Measurements from ENCODE around the gene TNFRSF11A.

The TNFRSF11A gene

DNA sequence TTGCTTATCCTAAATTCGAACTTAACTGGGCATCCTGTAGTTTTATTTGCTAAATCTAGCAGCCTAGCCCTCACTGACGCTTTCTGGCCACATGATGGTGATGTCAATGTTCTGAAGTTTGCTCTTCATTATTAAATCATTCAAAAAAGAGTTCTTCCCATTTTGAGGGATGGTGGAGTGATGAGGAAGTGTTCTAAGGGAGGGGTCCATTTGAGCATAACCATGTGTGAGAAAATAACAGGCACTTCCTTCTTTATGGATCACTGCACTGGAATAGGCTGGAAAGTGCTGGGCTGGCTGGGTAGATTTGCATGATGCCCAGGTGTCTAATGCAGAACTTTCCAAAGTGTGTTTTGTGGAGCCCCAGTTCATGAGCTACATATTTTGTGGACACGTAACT is 74.2 kb downstream of the TNFRSF11A start:
- no peak for DNase-seq
- no peaks in the 10 kb centered on the region for H3K4me1 ChIP-seq (ENCODE audit: control insufficient read depth in 1 of 2, insufficient read depth in 2 of 2, low read length in 2 of 2)
- H3K9me3 ChIP-seq (ENCODE audit: insufficient read depth, low read depth, low read length) = no peaks in the 10 kb centered on the region
- H2BK12ac ChIP-seq (ENCODE audit: low read length) = no peak overlapping the region
- no peak overlapping the region for H4K12ac ChIP-seq (ENCODE audit: low read depth, low read length)
- WGBS (ENCODE audit: extremely low coverage, insufficient coverage, insufficient read length) = no CpG with 5 or more reads among the region's 3 CpGs
- no peak overlapping the region for H3K4me3 ChIP-seq (ENCODE audit: low read depth, low read length)
- H2BK120ac ChIP-seq (ENCODE audit: insufficient read depth, low read length, poor library complexity) = no peak overlapping the region
- no peak overlapping the region for H3K9ac ChIP-seq (ENCODE audit: low read length)
- no peak overlapping the region for H3K4ac ChIP-seq (ENCODE audit: low read depth, low read length)
- H3K79me2 ChIP-seq (ENCODE audit: control insufficient read depth, insufficient read depth, low read length, poor library complexity) = no peaks in the 10 kb centered on the region
- H3K27me3 ChIP-seq (ENCODE audit: insufficient read depth, low read length) = no peaks in the 10 kb centered on the region
- H3K36me3 ChIP-seq (ENCODE audit: control insufficient read depth in 1 of 2, insufficient read depth in 2 of 2, low read length in 2 of 2) = no peaks in the 10 kb centered on the region
- H2BK5ac ChIP-seq (ENCODE audit: low read depth, low read length, poor library complexity) = no peak overlapping the region
- H3K18ac ChIP-seq (ENCODE audit: low read length) = no peak overlapping the region
- no peak overlapping the region for H4K8ac ChIP-seq (ENCODE audit: low read depth, low read length)
- H3K14ac ChIP-seq (ENCODE audit: low read length) = no peak overlapping the region
- no peak overlapping the region for H4K91ac ChIP-seq (ENCODE audit: low read depth, low read length)
- no peak overlapping the region for H3K4me2 ChIP-seq (ENCODE audit: low read length)
- no peak overlapping the region for H2AFZ ChIP-seq (ENCODE audit: insufficient read depth, low read length, poor library complexity)
- no peak overlapping the region for H2AK5ac ChIP-seq (ENCODE audit: low read length)
- no peaks in the 10 kb centered on the region for H3K79me1 ChIP-seq (ENCODE audit: low read length)
- H3K27ac ChIP-seq (ENCODE audit: low read depth, low read length) = no peak overlapping the region
- no peak overlapping the region for H3K23ac ChIP-seq (ENCODE audit: low read length)

DNA sequence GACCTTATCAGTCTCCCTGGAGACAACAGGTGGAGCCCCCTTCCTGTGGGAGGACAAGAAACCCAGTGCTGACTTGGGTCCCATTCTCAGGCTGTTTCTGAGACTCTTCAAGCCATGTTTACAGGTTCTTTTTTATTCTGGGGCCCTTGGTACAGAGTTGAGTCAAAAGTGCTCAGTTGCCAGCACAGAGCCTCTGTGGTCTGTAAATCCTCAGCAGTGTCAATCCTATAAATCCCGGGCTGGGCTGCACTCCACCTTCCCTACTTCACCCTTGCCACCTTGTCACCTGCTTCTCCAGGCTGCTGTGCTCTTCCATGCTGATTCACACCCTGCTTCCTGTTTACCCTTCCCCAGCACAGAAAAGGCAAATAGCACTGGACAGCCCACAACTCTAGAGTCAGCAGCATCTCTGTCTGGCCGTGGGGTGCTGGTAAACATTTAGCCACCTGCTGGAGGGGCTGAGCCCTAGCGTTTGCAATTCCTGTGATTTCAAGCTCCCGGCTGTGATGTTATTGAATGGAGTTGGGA is 74.7 kb downstream of the TNFRSF11A start:
- H3K9ac ChIP-seq (ENCODE audit: low read length) = no peak overlapping the region
- H2AFZ ChIP-seq (ENCODE audit: insufficient read depth, low read length, poor library complexity) = no peak overlapping the region
- H3K14ac ChIP-seq (ENCODE audit: low read length) = no peak overlapping the region
- H3K4me3 ChIP-seq (ENCODE audit: low read depth, low read length) = no peak overlapping the region
- H4K91ac ChIP-seq (ENCODE audit: low read depth, low read length) = no peak overlapping the region
- H3K79me2 ChIP-seq (ENCODE audit: control insufficient read depth, insufficient read depth, low read length, poor library complexity) = no peaks in the 10 kb centered on the region
- no peaks in the 10 kb centered on the region for H3K36me3 ChIP-seq (ENCODE audit: control insufficient read depth in 1 of 2, insufficient read depth in 2 of 2, low read length in 2 of 2)
- no peak overlapping the region for H2BK5ac ChIP-seq (ENCODE audit: low read depth, low read length, poor library complexity)
- H3K27ac ChIP-seq (ENCODE audit: low read depth, low read length) = no peak overlapping the region
- no peak overlapping the region for H4K8ac ChIP-seq (ENCODE audit: low read depth, low read length)
- H3K23ac ChIP-seq (ENCODE audit: low read length) = no peak overlapping the region
- H4K12ac ChIP-seq (ENCODE audit: low read depth, low read length) = no peak overlapping the region
- no peaks in the 10 kb centered on the region for H3K9me3 ChIP-seq (ENCODE audit: insufficient read depth, low read depth, low read length)
- no peak overlapping the region for H3K4me2 ChIP-seq (ENCODE audit: low read length)
- no peak overlapping the region for H3K4ac ChIP-seq (ENCODE audit: low read depth, low read length)
- H2AK5ac ChIP-seq (ENCODE audit: low read length) = no peak overlapping the region
- no peak overlapping the region for H3K18ac ChIP-seq (ENCODE audit: low read length)
- DNase-seq = no peak
- WGBS (ENCODE audit: extremely low coverage, insufficient coverage, insufficient read length) = no CpG with 5 or more reads among the region's 4 CpGs
- no peaks in the 10 kb centered on the region for H3K79me1 ChIP-seq (ENCODE audit: low read length)
- no peaks in the 10 kb centered on the region for H3K27me3 ChIP-seq (ENCODE audit: insufficient read depth, low read length)
- H2BK120ac ChIP-seq (ENCODE audit: insufficient read depth, low read length, poor library complexity) = no peak overlapping the region
- H3K4me1 ChIP-seq (ENCODE audit: control insufficient read depth in 1 of 2, insufficient read depth in 2 of 2, low read length in 2 of 2) = no peaks in the 10 kb centered on the region
- no peak overlapping the region for H2BK12ac ChIP-seq (ENCODE audit: low read length)

DNA sequence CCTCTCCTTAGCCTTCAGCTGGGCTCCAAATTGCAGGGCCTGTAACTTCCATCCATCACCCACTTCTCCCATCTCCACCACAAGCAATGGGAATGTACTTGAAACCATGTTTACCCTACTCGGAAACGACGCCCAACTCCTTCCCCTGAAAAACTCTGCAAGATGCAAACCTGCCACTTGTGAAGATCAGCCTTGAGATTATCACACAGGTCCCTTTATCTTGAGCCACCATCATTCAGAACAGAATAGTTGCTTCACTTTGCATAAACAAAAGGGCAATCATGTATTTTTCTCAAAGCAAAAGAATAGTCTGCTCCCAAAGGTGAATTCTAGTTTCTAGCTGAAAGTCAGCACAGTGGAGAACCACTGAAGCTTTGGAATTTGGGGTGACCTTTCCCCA is 75.8 kb downstream of the TNFRSF11A start:
- Histone ChIP-seq H2AK5ac (ENCODE audit: low read length) (no peak overlapping the region), H4K91ac (ENCODE audit: low read depth, low read length) (no peak overlapping the region), H3K14ac (ENCODE audit: low read length) (no peak overlapping the region), H3K4me3 (ENCODE audit: low read depth, low read length) (no peak overlapping the region), H2AFZ (ENCODE audit: insufficient read depth, low read length, poor library complexity) (no peak overlapping the region), H3K4ac (ENCODE audit: low read depth, low read length) (no peak overlapping the region), H3K9ac (ENCODE audit: low read length) (no peak overlapping the region), H3K27ac (ENCODE audit: low read depth, low read length) (no peak overlapping the region), H3K79me1 (ENCODE audit: low read length) (no peaks in the 10 kb centered on the region), H4K8ac (ENCODE audit: low read depth, low read length) (no peak overlapping the region), H3K27me3 (ENCODE audit: insufficient read depth, low read length) (no peaks in the 10 kb centered on the region), H3K36me3 (ENCODE audit: control insufficient read depth in 1 of 2, insufficient read depth in 2 of 2, low read length in 2 of 2) (no peaks in the 10 kb centered on the region), H3K23ac (ENCODE audit: low read length) (no peak overlapping the region), H4K12ac (ENCODE audit: low read depth, low read length) (no peak overlapping the region), H3K79me2 (ENCODE audit: control insufficient read depth, insufficient read depth, low read length, poor library complexity) (no peaks in the 10 kb centered on the region), H3K18ac (ENCODE audit: low read length) (no peak overlapping the region), H3K9me3 (ENCODE audit: insufficient read depth, low read depth, low read length) (no peaks in the 10 kb centered on the region), H2BK120ac (ENCODE audit: insufficient read depth, low read length, poor library complexity) (no peak overlapping the region), H2BK5ac (ENCODE audit: low read depth, low read length, poor library complexity) (no peak overlapping the region), H3K4me1 (ENCODE audit: control insufficient read depth in 1 of 2, insufficient read depth in 2 of 2, low read length in 2 of 2) (no peaks in the 10 kb centered on the region), H2BK12ac (ENCODE audit: low read length) (no peak overlapping the region), H3K4me2 (ENCODE audit: low read length) (no peak overlapping the region)
- DNase-seq = peak in 1 of 2 donors; percentile 60
- WGBS (ENCODE audit: extremely low coverage, insufficient coverage, insufficient read length) = no CpG with 5 or more reads among the region's 3 CpGs

DNA sequence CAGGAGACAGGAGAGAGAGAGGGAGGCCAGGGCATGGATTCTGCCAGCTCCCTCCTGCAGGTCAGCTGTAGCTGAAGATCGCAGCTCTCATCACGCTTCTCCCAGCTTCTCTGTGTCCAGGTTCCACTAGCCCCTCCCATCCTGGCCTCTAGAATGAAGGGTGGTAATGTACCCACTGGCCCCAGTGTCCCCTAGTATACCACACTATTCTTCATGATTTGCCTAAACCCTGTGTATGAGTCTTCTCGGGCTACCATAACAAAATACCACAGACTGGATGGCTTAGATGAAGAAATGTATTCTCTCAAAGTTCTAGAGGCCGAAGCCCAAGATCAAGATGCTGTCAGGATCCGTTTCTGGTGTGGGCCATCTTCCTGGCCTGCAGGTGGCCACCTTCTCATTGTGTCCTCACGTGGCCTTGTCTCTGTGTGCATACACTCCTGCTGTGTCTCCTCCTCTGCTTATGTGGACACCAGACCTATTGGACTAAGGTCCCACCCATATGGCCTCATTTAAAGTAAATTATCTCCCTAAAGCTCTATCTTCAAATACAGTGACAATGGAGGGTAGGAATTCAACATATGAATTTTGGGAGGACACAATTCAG is 77.3 kb downstream of the TNFRSF11A start:
- Histone ChIP-seq H3K18ac (ENCODE audit: low read length) (no peak overlapping the region), H3K79me2 (ENCODE audit: control insufficient read depth, insufficient read depth, low read length, poor library complexity) (no peaks in the 10 kb centered on the region), H2BK5ac (ENCODE audit: low read depth, low read length, poor library complexity) (no peak overlapping the region), H3K27me3 (ENCODE audit: insufficient read depth, low read length) (no peaks in the 10 kb centered on the region), H3K4me2 (ENCODE audit: low read length) (no peak overlapping the region), H4K8ac (ENCODE audit: low read depth, low read length) (no peak overlapping the region), H3K4me3 (ENCODE audit: low read depth, low read length) (no peak overlapping the region), H3K36me3 (ENCODE audit: control insufficient read depth in 1 of 2, insufficient read depth in 2 of 2, low read length in 2 of 2) (no peaks in the 10 kb centered on the region), H2BK120ac (ENCODE audit: insufficient read depth, low read length, poor library complexity) (no peak overlapping the region), H4K91ac (ENCODE audit: low read depth, low read length) (no peak overlapping the region), H3K9me3 (ENCODE audit: insufficient read depth, low read depth, low read length) (no peaks in the 10 kb centered on the region), H3K9ac (ENCODE audit: low read length) (no peak overlapping the region), H3K14ac (ENCODE audit: low read length) (no peak overlapping the region), H3K4ac (ENCODE audit: low read depth, low read length) (no peak overlapping the region), H3K27ac (ENCODE audit: low read depth, low read length) (no peak overlapping the region), H2AK5ac (ENCODE audit: low read length) (no peak overlapping the region), H4K12ac (ENCODE audit: low read depth, low read length) (no peak overlapping the region), H3K4me1 (ENCODE audit: control insufficient read depth in 1 of 2, insufficient read depth in 2 of 2, low read length in 2 of 2) (no peaks in the 10 kb centered on the region), H2AFZ (ENCODE audit: insufficient read depth, low read length, poor library complexity) (no peak overlapping the region), H3K79me1 (ENCODE audit: low read length) (no peaks in the 10 kb centered on the region), H3K23ac (ENCODE audit: low read length) (no peak overlapping the region), H2BK12ac (ENCODE audit: low read length) (no peak overlapping the region)
- no peak for DNase-seq
- no CpG with 5 or more reads among the region's 6 CpGs for WGBS (ENCODE audit: extremely low coverage, insufficient coverage, insufficient read length)

All from trophoblast cell (in vitro differentiated cells and primary cell).